D721Med (cell line): ENCODE data around the gene ABTB2.

Source experiments
- DNase-seq: peaks from one replicate; pipeline ENCODE4 v3.0.0; 2011; ENCODE audit warnings: low spot score; ENCODE audit not compliant: insufficient read length
- FAIRE-seq: peaks from 2 replicates; lab custom pipeline; 2011; peaks lifted over from hg19 to GRCh38; lab: Jason Lieb, UNC
- TF ChIP-seq, protein P1 (sequence below): IDR thresholded peaks from 2 replicates; pipeline ENCODE4 v1.5.1; 2012; ENCODE audit warnings: mild to moderate bottlenecking, control low read depth; ENCODE audit not compliant: insufficient read depth; ENCODE audit errors: missing control alignments

ABTB2 gene

DNA sequence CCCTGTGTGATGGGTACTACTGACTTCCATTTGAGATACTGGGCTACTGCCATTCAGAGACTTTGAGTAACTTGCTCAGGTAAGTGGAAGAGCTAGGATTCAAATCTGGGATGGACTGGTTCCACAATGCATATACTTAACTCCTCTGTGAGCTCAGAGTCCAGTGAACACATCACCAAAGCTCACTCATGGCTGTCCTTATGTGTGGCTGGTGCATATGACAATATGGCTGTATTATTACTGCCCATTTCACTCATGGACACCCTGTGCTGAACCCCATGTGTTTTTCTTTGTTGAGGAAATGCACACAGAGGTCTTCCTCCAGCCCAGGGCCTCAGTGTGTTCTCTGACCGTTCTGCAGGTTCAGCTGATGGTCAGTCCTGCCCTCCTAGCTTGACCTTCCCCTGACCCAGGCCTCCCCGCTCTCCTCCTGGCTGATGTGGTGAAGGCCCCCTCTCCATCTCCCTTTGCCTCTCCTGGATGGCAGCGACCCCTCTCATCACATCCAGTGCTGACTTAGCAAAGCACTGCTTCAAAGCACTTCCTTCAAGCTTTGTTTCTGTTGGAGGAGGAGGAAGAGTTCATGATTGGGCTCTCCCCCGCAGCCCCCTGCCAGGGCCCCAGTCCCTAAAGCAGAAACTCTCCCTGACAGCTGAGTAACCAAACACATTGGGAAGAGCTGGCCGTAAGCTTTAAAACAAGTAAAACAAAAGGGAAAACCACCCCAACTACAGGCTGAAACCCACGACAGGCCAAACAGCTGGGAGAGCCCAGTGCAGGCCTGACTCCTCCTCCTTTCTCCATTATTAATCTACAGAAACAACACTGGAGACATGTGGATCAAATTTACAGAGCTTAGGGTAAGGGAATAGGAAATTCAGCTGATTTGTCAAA lies 151.2 kb downstream of the ABTB2 start:
- no peak for DNase-seq
- TF ChIP-seq, protein P1, sequence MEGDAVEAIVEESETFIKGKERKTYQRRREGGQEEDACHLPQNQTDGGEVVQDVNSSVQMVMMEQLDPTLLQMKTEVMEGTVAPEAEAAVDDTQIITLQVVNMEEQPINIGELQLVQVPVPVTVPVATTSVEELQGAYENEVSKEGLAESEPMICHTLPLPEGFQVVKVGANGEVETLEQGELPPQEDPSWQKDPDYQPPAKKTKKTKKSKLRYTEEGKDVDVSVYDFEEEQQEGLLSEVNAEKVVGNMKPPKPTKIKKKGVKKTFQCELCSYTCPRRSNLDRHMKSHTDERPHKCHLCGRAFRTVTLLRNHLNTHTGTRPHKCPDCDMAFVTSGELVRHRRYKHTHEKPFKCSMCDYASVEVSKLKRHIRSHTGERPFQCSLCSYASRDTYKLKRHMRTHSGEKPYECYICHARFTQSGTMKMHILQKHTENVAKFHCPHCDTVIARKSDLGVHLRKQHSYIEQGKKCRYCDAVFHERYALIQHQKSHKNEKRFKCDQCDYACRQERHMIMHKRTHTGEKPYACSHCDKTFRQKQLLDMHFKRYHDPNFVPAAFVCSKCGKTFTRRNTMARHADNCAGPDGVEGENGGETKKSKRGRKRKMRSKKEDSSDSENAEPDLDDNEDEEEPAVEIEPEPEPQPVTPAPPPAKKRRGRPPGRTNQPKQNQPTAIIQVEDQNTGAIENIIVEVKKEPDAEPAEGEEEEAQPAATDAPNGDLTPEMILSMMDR = no peak

DNA sequence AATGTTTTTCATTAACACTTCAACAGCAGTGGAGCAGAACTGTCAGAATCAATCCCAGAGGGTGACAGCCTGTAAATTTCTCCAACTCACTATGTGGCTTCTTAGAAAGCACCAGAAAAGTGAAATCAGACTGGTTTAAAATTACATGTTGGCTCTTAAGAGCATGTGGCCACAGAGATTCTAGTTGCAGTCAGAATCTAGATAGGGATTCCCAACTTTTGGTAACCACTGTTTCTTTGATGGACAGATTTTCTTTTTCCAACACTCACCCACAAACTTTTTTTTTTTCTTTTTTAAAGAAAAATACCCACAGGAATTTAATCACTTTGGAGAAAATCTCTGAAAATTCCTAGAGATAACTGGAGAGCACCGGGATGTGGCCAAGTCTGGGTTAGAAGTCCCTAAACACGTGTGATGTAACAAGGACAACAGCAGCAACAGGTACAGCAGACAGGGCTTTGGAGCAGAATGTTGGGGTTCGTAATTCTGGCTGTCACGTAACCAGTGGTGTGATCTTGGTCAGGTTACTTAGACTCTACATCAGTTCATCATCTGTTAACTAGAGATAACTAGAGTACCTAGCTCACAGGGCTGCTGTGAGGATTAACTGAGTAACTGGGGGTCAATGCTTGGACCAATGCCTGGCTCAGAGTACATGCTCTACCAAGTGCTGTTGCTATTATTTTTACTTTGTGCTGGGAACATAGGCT lies 152.3 kb downstream of the ABTB2 start:
- FAIRE-seq (no peak), DNase-seq (no peak)
- TF ChIP-seq, protein P1 = no peak

More for the DNA sequence above, 151.2 kb downstream of the ABTB2 start:
- FAIRE-seq = no peak

DNA sequence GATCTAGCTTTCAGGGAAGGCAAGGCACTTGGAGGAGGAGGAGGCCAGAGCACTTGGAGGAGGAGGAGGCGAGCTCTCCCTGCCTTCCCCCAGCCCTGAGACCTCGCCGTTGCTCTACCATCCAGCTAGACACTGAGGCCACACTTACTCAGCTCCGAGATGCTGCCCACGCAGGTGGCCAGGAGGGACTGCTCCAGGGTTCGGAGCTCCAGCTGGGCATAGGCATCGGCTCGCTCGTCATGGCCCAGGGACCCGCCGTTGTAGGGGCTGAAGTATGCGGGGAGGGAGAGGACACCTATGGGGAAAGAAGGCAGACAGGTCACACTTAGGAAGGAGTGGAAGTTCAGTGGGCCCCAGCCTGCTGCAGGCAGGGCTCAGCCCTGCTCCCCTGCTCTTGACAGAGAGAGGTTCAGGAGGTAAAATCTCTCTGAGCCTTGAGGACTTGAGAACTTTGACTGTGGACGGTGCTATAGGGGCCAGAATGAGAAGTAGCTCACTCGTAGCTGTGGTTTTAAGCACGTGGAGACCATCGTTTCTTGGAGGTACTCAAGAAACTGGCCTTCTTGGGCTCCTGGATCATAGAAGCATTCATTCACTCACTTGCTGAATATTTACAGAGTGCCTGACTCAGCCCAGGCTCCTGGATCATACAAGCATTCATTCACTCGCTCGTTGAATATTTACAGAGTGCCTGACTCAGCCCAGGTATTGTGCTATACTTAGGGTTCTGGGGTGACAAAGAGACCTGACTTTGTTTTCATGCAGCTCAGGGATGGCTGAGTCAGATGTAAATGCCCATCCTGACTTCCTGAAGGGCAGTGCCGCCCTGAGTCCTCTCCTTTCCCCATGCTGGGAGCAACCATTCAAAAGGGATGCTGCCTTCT lies 153.2 kb downstream of the ABTB2 start:
- TF ChIP-seq, protein P1 = no peak
- no peak for DNase-seq
- no peak for FAIRE-seq

DNA sequence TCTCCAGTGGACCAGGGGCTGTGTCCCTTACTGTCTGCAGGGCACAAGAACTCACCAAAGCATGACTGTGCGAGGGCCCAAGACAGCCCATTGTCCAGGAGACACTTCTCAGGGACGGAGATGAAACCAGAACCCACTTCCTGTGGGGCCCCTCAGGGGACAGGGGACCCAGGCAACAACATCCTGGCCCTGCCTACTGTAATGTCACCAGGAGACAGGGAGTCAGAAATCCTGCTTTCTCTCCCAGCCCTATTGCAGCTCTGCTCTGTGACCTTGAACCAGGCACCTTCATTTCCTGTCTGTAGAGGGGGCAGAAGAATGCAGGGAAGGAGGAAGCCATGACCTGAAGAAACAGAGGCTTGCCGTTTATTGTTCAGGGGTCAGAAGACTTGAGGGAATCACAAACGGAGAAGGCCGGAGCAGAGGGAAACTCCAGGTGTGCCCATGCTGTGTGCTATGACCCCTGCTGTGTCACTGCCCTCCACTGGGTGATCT lies 154.4 kb downstream of the ABTB2 start:
- no peak for FAIRE-seq
- DNase-seq = no peak
- TF ChIP-seq, protein P1 = no peak

DNA sequence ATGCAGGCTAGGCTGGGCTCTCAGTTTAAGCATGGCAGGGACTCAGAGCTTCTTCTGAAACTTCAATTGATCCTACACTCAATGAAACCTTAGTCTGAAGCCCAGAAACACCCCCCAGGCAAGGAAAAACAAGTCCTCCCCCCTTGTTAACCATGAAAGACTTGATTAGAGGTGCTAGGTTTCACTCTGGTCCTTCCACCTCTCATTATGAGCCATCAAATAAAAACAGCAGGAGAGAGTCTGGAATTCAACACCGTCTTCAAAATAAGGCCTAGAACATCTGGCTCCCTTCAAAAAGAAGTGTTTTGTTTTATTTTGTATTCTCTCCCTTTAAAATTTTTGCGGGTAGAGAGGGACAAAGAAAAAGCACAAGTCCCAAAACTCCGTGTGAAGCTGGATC lies 156.7 kb downstream of the ABTB2 start:
- TF ChIP-seq, protein P1 = no peak
- FAIRE-seq (no peak), DNase-seq (no peak)

DNA sequence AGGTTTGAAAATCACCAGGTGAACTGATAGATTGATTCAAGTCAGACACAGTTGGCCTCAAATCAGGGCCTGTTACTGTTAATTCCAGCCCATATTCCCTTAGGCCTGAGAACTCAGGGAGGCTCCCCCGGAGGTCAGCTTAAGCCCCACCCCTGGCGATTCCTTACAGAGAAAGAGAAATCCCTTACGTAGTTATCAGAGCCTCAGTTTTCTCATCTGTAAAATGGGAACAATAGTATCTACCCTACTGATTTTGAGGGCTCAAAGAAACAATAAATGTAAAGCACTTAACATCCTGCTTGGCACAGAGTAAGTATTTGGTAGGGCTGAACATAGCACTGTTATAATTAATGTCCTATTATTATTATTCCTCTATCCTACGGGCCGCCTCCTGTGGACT lies 158.3 kb downstream of the ABTB2 start:
- FAIRE-seq = no peak
- TF ChIP-seq, protein P1 = no peak
- no peak for DNase-seq
